ENCODE data around the gene LRFN5. TPM values are rescaled to one million over a fixed set of nuclear protein-coding genes. Genes with fewer than 3 reads are reported as not detected.

Gene LRFN5
- polyA plus RNA-seq, 4 donors, result 8.9 to 13.2 (median 10.8) TPM

- DNase-seq (ENCODE audit: low read depth in 4 of 4, low spot score in 3 of 4), result no peak
Measured at GRCh38 chr14:41766772-41767171, 160.1 kb downstream of the LRFN5 start.

GRCh38 chr14:41773536-41774279, 167.0 kb downstream of the LRFN5 start:
- no peak for DNase-seq (ENCODE audit: low read depth in 4 of 4, low spot score in 3 of 4)

GRCh38 chr14:41782511-41782910, 175.8 kb downstream of the LRFN5 start:
- no peak for DNase-seq (ENCODE audit: low read depth in 4 of 4, low spot score in 3 of 4)

- no peak for DNase-seq (ENCODE audit: low read depth in 4 of 4, low spot score in 3 of 4)
Measured at GRCh38 chr14:41783403-41783802, 176.7 kb downstream of the LRFN5 start.

- no peak for DNase-seq (ENCODE audit: low read depth in 4 of 4, low spot score in 3 of 4)
Measured at GRCh38 chr14:41785696-41786095, 179.0 kb downstream of the LRFN5 start.

GRCh38 chr14:41799817-41800216, 193.1 kb downstream of the LRFN5 start:
- DNase-seq (ENCODE audit: low read depth in 4 of 4, low spot score in 3 of 4), result no peak

GRCh38 chr14:41805633-41806032, 199.0 kb downstream of the LRFN5 start:
- no peak for DNase-seq (ENCODE audit: low read depth in 4 of 4, low spot score in 3 of 4)

- DNase-seq (ENCODE audit: low read depth in 4 of 4, low spot score in 3 of 4), result no peak
Measured at GRCh38 chr14:41806366-41806975, 199.8 kb downstream of the LRFN5 start.

GRCh38 chr14:41810362-41810761, 203.7 kb downstream of the LRFN5 start:
- DNase-seq (ENCODE audit: low read depth in 4 of 4, low spot score in 3 of 4), result no peak

- DNase-seq (ENCODE audit: low read depth in 4 of 4, low spot score in 3 of 4), result no peak
Measured at GRCh38 chr14:41817626-41818025, 210.9 kb downstream of the LRFN5 start.

- DNase-seq (ENCODE audit: low read depth in 4 of 4, low spot score in 3 of 4), result no peak
Measured at GRCh38 chr14:41824441-41824840, 217.8 kb downstream of the LRFN5 start.

GRCh38 chr14:41825622-41826021, 218.9 kb downstream of the LRFN5 start:
- no peak for DNase-seq (ENCODE audit: low read depth in 4 of 4, low spot score in 3 of 4)

- no peak for DNase-seq (ENCODE audit: low read depth in 4 of 4, low spot score in 3 of 4)
Measured at GRCh38 chr14:41830714-41831406, 224.2 kb downstream of the LRFN5 start.

GRCh38 chr14:41839661-41840060, 233.0 kb downstream of the LRFN5 start:
- DNase-seq (ENCODE audit: low read depth in 4 of 4, low spot score in 3 of 4), result no peak

GRCh38 chr14:41859336-41859735, 252.7 kb downstream of the LRFN5 start:
- no peak for DNase-seq (ENCODE audit: low read depth in 4 of 4, low spot score in 3 of 4)

GRCh38 chr14:41860586-41860985, 253.9 kb downstream of the LRFN5 start:
- no peak for DNase-seq (ENCODE audit: low read depth in 4 of 4, low spot score in 3 of 4)

GRCh38 chr14:41865894-41866293, 259.2 kb downstream of the LRFN5 start:
- DNase-seq (ENCODE audit: low read depth in 4 of 4, low spot score in 3 of 4), result no peak

- DNase-seq (ENCODE audit: low read depth in 4 of 4, low spot score in 3 of 4), result no peak
Measured at GRCh38 chr14:41868396-41868795, 261.7 kb downstream of the LRFN5 start.

GRCh38 chr14:41872931-41873685, 266.4 kb downstream of the LRFN5 start:
- no peak for DNase-seq (ENCODE audit: low read depth in 4 of 4, low spot score in 3 of 4)

GRCh38 chr14:41873686-41874317, 267.1 kb downstream of the LRFN5 start:
- no peak for DNase-seq (ENCODE audit: low read depth in 4 of 4, low spot score in 3 of 4)

GRCh38 chr14:41875116-41875515, 268.4 kb downstream of the LRFN5 start:
- DNase-seq (ENCODE audit: low read depth in 4 of 4, low spot score in 3 of 4), result no peak

All from left renal pelvis (tissue), 4 donors.